Measurements from ENCODE around the gene ARPC4. TPM values are rescaled to one million over a fixed set of nuclear protein-coding genes. Genes with fewer than 3 reads are reported as not detected.

Gene ARPC4
- total and polyA plus RNA-seq, 2 donors (not counting 3 experiments of a cell fraction or from before 2014, with no cell fraction given): 181 to 197 TPM

DNA sequence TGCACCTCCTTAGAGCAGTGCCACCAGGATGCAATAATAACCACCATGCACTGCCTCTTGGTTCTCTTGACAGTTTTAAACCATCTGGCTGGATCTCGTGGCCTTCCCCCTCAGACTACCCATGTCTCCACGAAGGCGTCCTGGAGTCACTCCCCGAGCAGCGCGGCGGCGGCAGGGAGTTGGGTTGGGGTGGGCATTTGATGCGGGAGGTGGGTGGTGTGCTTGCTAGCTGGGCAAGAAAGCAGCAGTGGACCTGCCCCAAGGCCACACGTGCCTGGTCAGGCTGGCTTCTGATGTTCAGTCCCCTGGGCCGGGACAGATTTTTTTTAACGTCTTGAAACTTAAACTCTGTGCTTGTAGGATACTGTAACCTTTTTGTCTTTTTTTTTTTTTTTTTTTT is 13.3 kb downstream of the ARPC4 start:
- H4K20me1 ChIP-seq (replicated peaks; ENCODE audit: control insufficient read depth, extremely low read depth, insufficient read depth, low read length): no peaks in the 10 kb centered on the region
- no peaks in the 10 kb centered on the region for H3K9me1 ChIP-seq (replicated peaks; ENCODE audit: control insufficient read depth, extremely low read depth, insufficient read depth, low read length)
- H3K27me3 ChIP-seq (ENCODE audit: control insufficient read depth in 2 of 2, insufficient read depth in 2 of 2, low read length in 2 of 2): no peaks in the 10 kb centered on the region
- no peak for FAIRE-seq
- H3K79me2 ChIP-seq (ENCODE audit: control insufficient read depth, insufficient read depth, low read length): no peaks in the 10 kb centered on the region
- H3K4me1 ChIP-seq (ENCODE audit: control insufficient read depth, extremely low read depth, insufficient read depth, low read length): peaks cover 12% of the 10 kb centered on the region
- no peak overlapping the region for H3K9ac ChIP-seq (replicated peaks; ENCODE audit: extremely low read depth, insufficient read depth, low read length)
- dilution Hi-C loops (cut with MboI; ENCODE audit: extremely low pct_ligation_motif_present, low sequenced_read_pairs): no loop called here
- no peak overlapping the region for H3K4me3 ChIP-seq (replicated peaks in 1 of 3; ENCODE audit: insufficient read depth in 1 of 3, low read depth in 1 of 3, low read length in 3 of 3)
- no TSS peak for BruUV-seq (replicated peaks)
- no peak overlapping the region for H2AFZ ChIP-seq (ENCODE audit: low read depth, low read length)
- no peak overlapping the region for H3K4me2 ChIP-seq (ENCODE audit: insufficient read depth, low read length)
- no peaks in the 10 kb centered on the region for H3K9me3 ChIP-seq (replicated peaks; ENCODE audit: control insufficient read depth, insufficient read depth, low read length)
- ChIA-PET CTCF (interaction anchor here (2.4 kb wide), 1 partner anchor 140 kb away, joined by 10 read pairs; no protein-coding TSS in a partner anchor), POLR2A (no interaction called here)
- no peak overlapping the region for H3K27ac ChIP-seq (ENCODE audit: insufficient read depth, low read depth, low read length)
- peaks cover 26 to 43% of the 10 kb centered on the region in 2 experiments for H3K36me3 ChIP-seq (ENCODE audit: control insufficient read depth in 2 of 2, extremely low read depth in 1 of 2, insufficient read depth in 2 of 2, low read length in 2 of 2)
- TF ChIP-seq, protein P1, sequence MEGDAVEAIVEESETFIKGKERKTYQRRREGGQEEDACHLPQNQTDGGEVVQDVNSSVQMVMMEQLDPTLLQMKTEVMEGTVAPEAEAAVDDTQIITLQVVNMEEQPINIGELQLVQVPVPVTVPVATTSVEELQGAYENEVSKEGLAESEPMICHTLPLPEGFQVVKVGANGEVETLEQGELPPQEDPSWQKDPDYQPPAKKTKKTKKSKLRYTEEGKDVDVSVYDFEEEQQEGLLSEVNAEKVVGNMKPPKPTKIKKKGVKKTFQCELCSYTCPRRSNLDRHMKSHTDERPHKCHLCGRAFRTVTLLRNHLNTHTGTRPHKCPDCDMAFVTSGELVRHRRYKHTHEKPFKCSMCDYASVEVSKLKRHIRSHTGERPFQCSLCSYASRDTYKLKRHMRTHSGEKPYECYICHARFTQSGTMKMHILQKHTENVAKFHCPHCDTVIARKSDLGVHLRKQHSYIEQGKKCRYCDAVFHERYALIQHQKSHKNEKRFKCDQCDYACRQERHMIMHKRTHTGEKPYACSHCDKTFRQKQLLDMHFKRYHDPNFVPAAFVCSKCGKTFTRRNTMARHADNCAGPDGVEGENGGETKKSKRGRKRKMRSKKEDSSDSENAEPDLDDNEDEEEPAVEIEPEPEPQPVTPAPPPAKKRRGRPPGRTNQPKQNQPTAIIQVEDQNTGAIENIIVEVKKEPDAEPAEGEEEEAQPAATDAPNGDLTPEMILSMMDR (IDR thresholded peaks at IDR 0.05; ENCODE audit: extremely low read depth in 1 of 2, insufficient read depth in 1 of 2, low read depth in 1 of 2, low read length in 2 of 2): no peak
- no peak for TF ChIP-seq FOS (IDR thresholded peaks at IDR 0.05; ENCODE audit: borderline replicate concordance, insufficient read depth, low read length)
- TF ChIP-seq EZH2 (IDR thresholded peaks at IDR 0.05; ENCODE audit: borderline replicate concordance, low read depth, low read length, severe bottlenecking): no peak
- TF ChIP-seq MYC (IDR thresholded peaks at IDR 0.05; ENCODE audit: low read depth, low read length): no peak
- TF ChIP-seq POLR2AphosphoS5 (IDR thresholded peaks at IDR 0.05; ENCODE audit: insufficient read depth, low read depth, low read length): no peak
- TF ChIP-seq GATA2 (IDR thresholded peaks at IDR 0.05; ENCODE audit: insufficient read depth, insufficient read length, low read depth, low read length): no peak
- no peak for TF ChIP-seq JUN (IDR thresholded peaks at IDR 0.05; ENCODE audit: borderline replicate concordance, insufficient read depth, insufficient read length, low read depth)
- intact Hi-C loops (cut with micrococcal nuclease): loop anchor here (10.0 kb wide), 1 partner anchor 301 kb away; no protein-coding TSS in a partner anchor
- no peak for DNase-seq (ENCODE audit: low read depth, low spot score)
